ENCODE data around the gene MRC2. TPM values are rescaled to one million over a fixed set of nuclear protein-coding genes. Genes with fewer than 3 reads are reported as not detected.
"Not testable (repeated sequence)": the region's sequence is repeated elsewhere in the genome, so short reads cannot be mapped to it uniquely, and the experiment has no call there.

The MRC2 gene
- total RNA-seq, 1 donor from 2014 or later, result 418 TPM

GRCh38 chr17:62600805-62601204, 26.7 kb upstream of the MRC2 start:
- H3K4me3 Mint-ChIP-seq (ENCODE audit: unreplicated experiment), result no peak overlapping the region
- DNase-seq (ENCODE audit: extremely low spot score, unreplicated experiment), result no peak
- no peak for TF ChIP-seq CTCF (IDR thresholded peaks at IDR 0.05)
- H3K27me3 Mint-ChIP-seq (ENCODE audit: unreplicated experiment), result no peaks in the 10 kb centered on the region
- H3K27ac Mint-ChIP-seq (ENCODE audit: unreplicated experiment), result no peak overlapping the region
- H3K9me3 Mint-ChIP-seq (ENCODE audit: unreplicated experiment), result peaks cover 6% of the 10 kb centered on the region
- peaks cover 62% of the 10 kb centered on the region for H3K36me3 Mint-ChIP-seq (ENCODE audit: unreplicated experiment)
- peaks cover 17% of the 10 kb centered on the region for H3K4me1 Mint-ChIP-seq (ENCODE audit: unreplicated experiment)

- H3K36me3 Mint-ChIP-seq (ENCODE audit: unreplicated experiment), result peaks cover 58% of the 10 kb centered on the region
Measured at GRCh38 chr17:62601471-62601870, 26.0 kb upstream of the MRC2 start.

GRCh38 chr17:62603783-62604182, 23.7 kb upstream of the MRC2 start:
- not testable (repeated sequence) for H3K4me1 Mint-ChIP-seq (ENCODE audit: unreplicated experiment); H3K4me3 Mint-ChIP-seq (ENCODE audit: unreplicated experiment); H3K27me3 Mint-ChIP-seq (ENCODE audit: unreplicated experiment); DNase-seq (ENCODE audit: extremely low spot score, unreplicated experiment); H3K27ac Mint-ChIP-seq (ENCODE audit: unreplicated experiment); H3K9me3 Mint-ChIP-seq (ENCODE audit: unreplicated experiment)
- H3K36me3 Mint-ChIP-seq (ENCODE audit: unreplicated experiment), result peaks cover 59% of the 10 kb centered on the region

More at GRCh38 chr17:62601471-62601870, 26.0 kb upstream of the MRC2 start:
- peaks cover 17% of the 10 kb centered on the region for H3K4me1 Mint-ChIP-seq (ENCODE audit: unreplicated experiment)
- no peak for DNase-seq (ENCODE audit: extremely low spot score, unreplicated experiment)
- H3K4me3 Mint-ChIP-seq (ENCODE audit: unreplicated experiment), result no peak overlapping the region
- H3K9me3 Mint-ChIP-seq (ENCODE audit: unreplicated experiment), result peaks cover 6% of the 10 kb centered on the region
- no peak overlapping the region for H3K27ac Mint-ChIP-seq (ENCODE audit: unreplicated experiment)
- TF ChIP-seq CTCF (IDR thresholded peaks at IDR 0.05), result no peak
- H3K27me3 Mint-ChIP-seq (ENCODE audit: unreplicated experiment), result no peaks in the 10 kb centered on the region

- H3K4me3 Mint-ChIP-seq (ENCODE audit: unreplicated experiment), result no peak overlapping the region
- no peak overlapping the region for H3K27ac Mint-ChIP-seq (ENCODE audit: unreplicated experiment)
- H3K4me1 Mint-ChIP-seq (ENCODE audit: unreplicated experiment), result no peaks in the 10 kb centered on the region
- no peak for TF ChIP-seq CTCF (IDR thresholded peaks at IDR 0.05)
- peaks cover 58% of the 10 kb centered on the region for H3K36me3 Mint-ChIP-seq (ENCODE audit: unreplicated experiment)
- H3K9me3 Mint-ChIP-seq (ENCODE audit: unreplicated experiment), result no peaks in the 10 kb centered on the region
- no peak for DNase-seq (ENCODE audit: extremely low spot score, unreplicated experiment)
- no peaks in the 10 kb centered on the region for H3K27me3 Mint-ChIP-seq (ENCODE audit: unreplicated experiment)
Measured at GRCh38 chr17:62605588-62605987, 21.9 kb upstream of the MRC2 start.

GRCh38 chr17:62611292-62611691, 16.2 kb upstream of the MRC2 start:
- Mint-ChIP-seq H3K27ac (ENCODE audit: unreplicated experiment) (no peak overlapping the region), H3K27me3 (ENCODE audit: unreplicated experiment) (no peaks in the 10 kb centered on the region), H3K4me3 (ENCODE audit: unreplicated experiment) (no peak overlapping the region), H3K4me1 (ENCODE audit: unreplicated experiment) (peaks cover 19% of the 10 kb centered on the region), H3K36me3 (ENCODE audit: unreplicated experiment) (peaks cover 45% of the 10 kb centered on the region), H3K9me3 (ENCODE audit: unreplicated experiment) (no peaks in the 10 kb centered on the region)
- no peak for TF ChIP-seq CTCF (IDR thresholded peaks at IDR 0.05)
- no peak for DNase-seq (ENCODE audit: extremely low spot score, unreplicated experiment)

- H3K27ac Mint-ChIP-seq (ENCODE audit: unreplicated experiment), result no peak overlapping the region
- H3K27me3 Mint-ChIP-seq (ENCODE audit: unreplicated experiment), result no peaks in the 10 kb centered on the region
- TF ChIP-seq CTCF (IDR thresholded peaks at IDR 0.05), result no peak
- H3K4me1 Mint-ChIP-seq (ENCODE audit: unreplicated experiment), result peaks cover 20% of the 10 kb centered on the region
- DNase-seq (ENCODE audit: extremely low spot score, unreplicated experiment), result no peak
- no peak overlapping the region for H3K4me3 Mint-ChIP-seq (ENCODE audit: unreplicated experiment)
- peaks cover 44% of the 10 kb centered on the region for H3K36me3 Mint-ChIP-seq (ENCODE audit: unreplicated experiment)
- no peaks in the 10 kb centered on the region for H3K9me3 Mint-ChIP-seq (ENCODE audit: unreplicated experiment)
Measured at GRCh38 chr17:62611728-62612127, 15.7 kb upstream of the MRC2 start.

GRCh38 chr17:62612289-62612688, 15.2 kb upstream of the MRC2 start:
- not testable (repeated sequence) for H3K27me3 Mint-ChIP-seq (ENCODE audit: unreplicated experiment); H3K27ac Mint-ChIP-seq (ENCODE audit: unreplicated experiment); H3K4me3 Mint-ChIP-seq (ENCODE audit: unreplicated experiment); H3K9me3 Mint-ChIP-seq (ENCODE audit: unreplicated experiment); DNase-seq (ENCODE audit: extremely low spot score, unreplicated experiment)
- H3K36me3 Mint-ChIP-seq (ENCODE audit: unreplicated experiment), result peaks cover 40% of the 10 kb centered on the region
- H3K4me1 Mint-ChIP-seq (ENCODE audit: unreplicated experiment), result peaks cover 26% of the 10 kb centered on the region

- Mint-ChIP-seq H3K4me1 (ENCODE audit: unreplicated experiment) (peaks cover 34% of the 10 kb centered on the region), H3K36me3 (ENCODE audit: unreplicated experiment) (peaks cover 34% of the 10 kb centered on the region)
- H3K27me3 Mint-ChIP-seq (ENCODE audit: unreplicated experiment); DNase-seq (ENCODE audit: extremely low spot score, unreplicated experiment); H3K4me3 Mint-ChIP-seq (ENCODE audit: unreplicated experiment); H3K27ac Mint-ChIP-seq (ENCODE audit: unreplicated experiment); H3K9me3 Mint-ChIP-seq (ENCODE audit: unreplicated experiment): not testable (repeated sequence)
Measured at GRCh38 chr17:62613095-62613494, 14.4 kb upstream of the MRC2 start.
